HG02973 (cell line): ENCODE results near the gene PPARA.
"Not testable (repeated sequence)": the region's sequence is repeated elsewhere in the genome, so short reads cannot be mapped to it uniquely, and the experiment has no call there.

ENCODE experiments used
- ATAC-seq: cut with Tn5 transposase; IDR thresholded peaks from one replicate; pipeline ENCODE4 v1.9.1; 2021; ENCODE audit warnings: moderate library complexity; ENCODE audit not compliant: unreplicated experiment

PPARA gene

GRCh38 chr22:46125816-46126765 lies 24.2 kb upstream of the PPARA start:
- ATAC-seq = no peak

- ATAC-seq = no peak
Observed at GRCh38 chr22:46126853-46127385, 23.4 kb upstream of the PPARA start.

- ATAC-seq = no peak
Observed at GRCh38 chr22:46127556-46127955, 22.8 kb upstream of the PPARA start.

GRCh38 chr22:46128606-46129005 lies 21.7 kb upstream of the PPARA start:
- no peak for ATAC-seq

- no peak for ATAC-seq
Observed at GRCh38 chr22:46129390-46130041, 20.8 kb upstream of the PPARA start.

- no peak for ATAC-seq
Observed at GRCh38 chr22:46131151-46131587, 19.2 kb upstream of the PPARA start.

GRCh38 chr22:46132193-46132829 lies 18.0 kb upstream of the PPARA start:
- ATAC-seq = not testable (repeated sequence)

GRCh38 chr22:46132830-46133587 lies 17.3 kb upstream of the PPARA start:
- no peak for ATAC-seq

GRCh38 chr22:46133588-46133855 lies 16.8 kb upstream of the PPARA start:
- ATAC-seq = no peak

GRCh38 chr22:46134111-46134705 lies 16.1 kb upstream of the PPARA start:
- ATAC-seq = no peak

GRCh38 chr22:46135611-46136485 lies 14.5 kb upstream of the PPARA start:
- no peak for ATAC-seq

GRCh38 chr22:46136486-46137217 lies 13.7 kb upstream of the PPARA start:
- no peak for ATAC-seq

- no peak for ATAC-seq
Observed at GRCh38 chr22:46137218-46137766, 13.0 kb upstream of the PPARA start.

GRCh38 chr22:46138058-46138797 lies 12.1 kb upstream of the PPARA start:
- no peak for ATAC-seq

- ATAC-seq = not testable (repeated sequence)
Observed at GRCh38 chr22:46139417-46139816, 10.9 kb upstream of the PPARA start.

GRCh38 chr22:46139895-46140350 lies 10.4 kb upstream of the PPARA start:
- no peak for ATAC-seq

- ATAC-seq = no peak
Observed at GRCh38 chr22:46140989-46141928, 9.1 kb upstream of the PPARA start.
